Measurements from ENCODE around the gene DAP3. TPM values are rescaled to one million over a fixed set of nuclear protein-coding genes. Genes with fewer than 3 reads are reported as not detected.

Gene DAP3
- 45.4 and 65.4 TPM in 2 replicates for total RNA-seq

DNA sequence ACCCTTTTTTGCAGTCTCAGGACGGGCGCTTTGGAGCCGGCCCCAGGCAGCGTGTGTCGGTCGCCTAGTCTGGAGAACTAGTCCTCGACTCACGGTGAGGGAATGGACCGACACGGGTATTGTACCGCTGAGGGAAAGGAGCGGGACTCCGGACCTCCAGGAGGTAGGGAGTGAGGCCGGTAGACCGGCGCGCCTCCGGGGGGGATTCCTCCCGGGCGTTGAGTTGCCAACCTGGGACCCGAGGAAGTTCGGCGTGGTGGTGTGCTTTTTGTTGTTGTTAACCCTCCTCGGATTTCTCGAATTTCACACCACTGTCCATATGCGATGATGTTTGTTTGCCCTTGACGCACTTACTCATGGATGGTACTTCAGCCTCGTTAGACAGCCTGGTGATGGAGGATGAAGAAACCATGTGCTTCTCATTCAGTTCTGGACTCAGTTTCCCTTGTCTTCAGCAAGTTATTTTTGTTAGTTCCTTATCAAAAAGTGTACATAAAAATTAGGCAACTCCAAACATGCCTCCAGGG, at the start of gene DAP3:
TSS of gene DAP3 (plus strand) at position 11 of the 527 bp plus-strand sequence. CDS start 20,689 bp downstream, outside the sequence.

GRCh38 chr1:155688324-155689080, 389 bp upstream of the DAP3 start, which contains the start of gene YY1AP1:
Gene YY1AP1, minus strand, starts transcription at chr1:155688774. Its CDS starts 8,338 bp downstream, at chr1:155680436.

Other genes with a start within 250 kb of the DAP3 start
- gene ASH1L, start 126.3 kb upstream of the DAP3 start, total RNA-seq, result 34.7 and 44.3 TPM in 2 replicates
- 22.9 and 36.2 TPM in 2 replicates for gene MSTO1, start 78.9 kb upstream of the DAP3 start, total RNA-seq
- 33.3 and 35.3 TPM in 2 replicates for gene YY1AP1, start 317 bp upstream of the DAP3 start, total RNA-seq
- 31.5 and 34.3 TPM in 2 replicates for gene GON4L, start 168.1 kb downstream of the DAP3 start, total RNA-seq
- gene SYT11, start 170.5 kb downstream of the DAP3 start, total RNA-seq, result 82.2 and 88.3 TPM in 2 replicates
- 33.6 and 39.7 TPM in 2 replicates for gene RIT1, start 222.3 kb downstream of the DAP3 start, total RNA-seq
- 20.3 and 25.9 TPM in 2 replicates for gene KHDC4, start 245.3 kb downstream of the DAP3 start, total RNA-seq